ENCODE data around the gene ECSIT.

- no peak for TF ChIP-seq CTCF (IDR thresholded peaks at IDR 0.05)
- TF ChIP-seq POLR2A (IDR thresholded peaks at IDR 0.05), result no peak
These were observed 37.2 kb upstream of the ECSIT start for GRCh38 chr19:11566164-11566563.

All from adrenal gland (tissue), 5 donors.